Thoracic aorta (tissue), 2 donors: ENCODE measurements around the gene MEX3A. TPM values are rescaled to one million over a fixed set of nuclear protein-coding genes. Genes with fewer than 3 reads are reported as not detected.

ENCODE experiments used
- ATAC-seq: fragments of 150-250 bp; one replicate; pipeline ENCODE4 v1.8.0; 2017; ENCODE audit warnings: low read depth; ENCODE audit not compliant: insufficient number of reproducible peaks, low FRiP score
- DNase-seq: peaks from one replicate; pipeline ENCODE4 v3.0.0-alpha.2; 2020; ENCODE audit warnings: low spot score
- H3K27ac ChIP-seq, 2 donors: fragments of 200-600 bp; sonication (generic); 1 replicate in 1 of 2; 2 replicates in 1 of 2; pipeline ENCODE4 v1.5.1; 2016; ENCODE audit warnings: mild to moderate bottlenecking in 2 of 2, moderate library complexity in 2 of 2
- H3K27me3 ChIP-seq: fragments of 200-600 bp; sonication (generic); replicated peaks from 2 replicates; pipeline ENCODE4 v1.6.0; 2016; ENCODE audit warnings: mild to moderate bottlenecking; ENCODE audit not compliant: insufficient read depth
- H3K36me3 ChIP-seq: fragments of 200-600 bp; sonication (generic); one replicate; pipeline ENCODE4 v1.5.1; 2016
- H3K4me1 ChIP-seq, 2 donors: fragments of 200-600 bp; sonication (generic); 1 replicate in 1 of 2; 2 replicates in 1 of 2; pipeline versions ENCODE4 v1.5.1 to v1.6.0; 2016; ENCODE audit warnings: low read depth in 2 of 2, mild to moderate bottlenecking in 1 of 2; ENCODE audit not compliant: control insufficient read depth in 1 of 2
- H3K4me3 ChIP-seq: fragments of 200-600 bp; sonication (generic); 2 replicates; pipeline ENCODE4 v1.5.1; 2016; ENCODE audit warnings: mild to moderate bottlenecking
- H3K9me3 ChIP-seq: fragments of 200-600 bp; sonication (generic); 2 replicates; pipeline ENCODE4 v1.5.1; 2016
- CTCF ChIP-seq: fragments of 200-600 bp; sonication (generic); IDR thresholded peaks from one replicate; pipeline ENCODE4 v1.5.1; 2019; ENCODE audit warnings: antibody characterized with exemption
- total RNA-seq, 2 donors: library from RNA; depleted of rRNA; stranded (reverse); fragments of >200 nt; gene quantifications; one replicate each; pipeline versions ENCODE4 v1.1.0 to v1.2.3, GENCODE V29; 2016

MEX3A gene
- total RNA-seq, 2 donors from 2014 or later, result 0.42 TPM; not detected in 1

DNA sequence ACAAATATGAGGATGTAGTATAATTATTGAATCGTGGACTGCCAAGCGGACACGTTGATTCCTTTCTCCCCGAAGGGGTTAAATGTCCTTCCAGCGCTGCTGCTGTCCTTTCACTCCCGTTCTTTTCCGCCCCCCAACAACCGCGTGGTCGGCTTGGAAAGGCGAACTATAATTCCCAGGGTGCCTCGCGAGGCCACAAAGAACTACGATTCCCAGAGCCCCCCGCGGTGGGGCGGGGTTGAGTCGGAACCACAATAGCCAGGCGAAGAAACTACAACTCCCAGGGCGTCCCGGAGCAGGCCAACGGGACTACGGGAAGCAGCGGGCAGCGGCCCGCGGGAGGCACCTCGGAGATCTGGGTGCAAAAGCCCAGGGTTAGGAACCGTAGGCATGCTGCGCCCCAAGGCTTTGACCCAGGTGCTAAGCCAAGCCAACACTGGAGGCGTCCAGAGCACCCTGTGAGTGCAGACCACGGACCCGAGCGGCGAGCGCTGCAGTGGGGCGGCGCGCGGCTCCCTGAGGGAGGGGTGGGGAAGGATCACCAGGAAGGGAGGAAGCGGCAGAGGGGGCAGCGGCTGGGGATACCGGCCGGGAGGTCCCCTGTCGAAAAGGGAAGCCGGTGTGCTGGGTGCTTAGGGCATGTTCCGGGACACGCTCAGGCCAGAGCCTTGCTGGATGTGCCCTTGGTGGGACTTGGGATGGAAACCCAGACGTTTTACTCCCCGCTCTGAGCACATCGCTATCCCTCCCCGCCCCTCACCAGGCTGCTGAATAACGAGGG is 27.6 kb downstream of the MEX3A start, which contains the start of gene LAMTOR2:
LAMTOR2 (plus strand) TSS at position 283 of the 781 bp plus-strand sequence; CDS start at position 391, 108 bp downstream.
- Histone ChIP-seq H3K27me3 (no peaks in the 10 kb centered on the region), H3K27ac (peak within 1 kb of the TSS; percentile 84 to 85), H3K4me3 (peak within 1 kb of the TSS; percentile 88), H3K4me1 (peaks cover 8 to 16% of the 10 kb centered on the region in 2 donors), H3K36me3 (peaks cover 12% of the 10 kb centered on the region), H3K9me3 (no peaks in the 10 kb centered on the region)
- peak; percentile 6 for TF ChIP-seq CTCF
- DNase-seq (peak; percentile 98), ATAC-seq (peak; percentile 93)

- peak; percentile 59 for DNase-seq
Measured at GRCh38 chr1:156053768-156054499, 28.3 kb downstream of the MEX3A start, which contains the start of gene UBQLN4. Gene UBQLN4 (minus strand): TSS chr1:156053798. CDS start chr1:156053701, 97 bp downstream.

DNA sequence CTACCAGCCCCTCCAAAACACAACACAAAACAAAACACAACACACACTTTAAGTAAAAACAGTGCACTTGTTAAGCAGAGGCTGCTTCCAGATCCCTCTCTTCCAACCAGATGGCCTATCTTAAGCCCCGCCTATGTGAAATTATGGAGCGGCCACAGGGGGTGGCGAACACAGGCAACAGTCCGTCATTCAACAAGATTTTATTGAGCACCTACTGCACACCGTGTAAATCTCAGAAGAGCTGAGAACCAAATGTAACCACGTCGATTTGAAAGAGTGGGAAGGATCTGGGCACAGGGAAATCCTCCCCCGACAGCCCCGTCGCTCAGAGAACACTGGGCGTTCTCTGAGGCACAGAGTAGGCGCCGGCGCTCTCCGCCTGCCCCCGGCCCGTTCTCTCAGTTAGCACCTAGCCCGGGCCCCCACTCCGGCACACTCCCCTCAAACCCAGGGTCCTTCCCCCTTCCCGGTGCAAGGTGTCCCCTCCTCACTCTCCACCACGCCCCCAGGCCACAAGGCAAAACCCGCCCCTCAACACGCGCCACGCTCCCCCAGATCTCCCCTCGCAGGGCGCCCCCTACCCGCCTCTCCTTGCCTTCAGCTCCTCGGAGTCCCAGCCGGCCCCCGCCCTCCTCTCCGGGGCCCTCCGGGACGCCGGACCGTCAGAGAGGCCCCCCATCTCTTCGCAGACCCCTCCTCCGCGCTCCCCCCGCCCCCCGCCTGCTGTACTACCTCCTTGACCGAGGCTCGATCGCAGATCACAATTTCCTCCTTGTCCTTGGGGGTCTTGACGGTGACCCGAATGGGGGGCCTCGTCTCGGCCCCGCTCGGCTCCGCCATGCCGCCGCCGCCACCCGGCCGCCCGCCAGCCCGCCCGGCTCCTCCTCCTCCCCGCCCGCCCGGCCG is 29.1 kb downstream of the MEX3A start:
- Histone ChIP-seq H3K27me3 (no peaks in the 10 kb centered on the region), H3K4me3 (peak overlapping the region; percentile 88), H3K36me3 (peaks cover 13% of the 10 kb centered on the region), H3K9me3 (no peaks in the 10 kb centered on the region), H3K4me1 (peaks cover 8 to 16% of the 10 kb centered on the region in 2 donors), H3K27ac (peak overlapping the region; percentile 58 to 59)
- no peak for ATAC-seq
- no peak for TF ChIP-seq CTCF
- peak; percentile 9 for DNase-seq

More at GRCh38 chr1:156053768-156054499, 28.3 kb downstream of the MEX3A start, which contains the start of gene UBQLN4:
- Histone ChIP-seq H3K4me1 (peaks cover 8 to 16% of the 10 kb centered on the region in 2 donors), H3K27ac (peak within 1 kb of the TSS; percentile 84 to 85), H3K36me3 (peaks cover 17% of the 10 kb centered on the region), H3K4me3 (peak within 1 kb of the TSS; percentile 88), H3K9me3 (no peaks in the 10 kb centered on the region), H3K27me3 (no peaks in the 10 kb centered on the region)
- TF ChIP-seq CTCF, result peak; percentile 75
- ATAC-seq, result peak; percentile 49

GRCh38 chr1:156051011-156051725 is 31.1 kb downstream of the MEX3A start:
- no peak for TF ChIP-seq CTCF
- DNase-seq, result no peak
- peaks cover 11% of the 10 kb centered on the region for H3K36me3 ChIP-seq

More at GRCh38 chr1:156051011-156051725, 31.1 kb downstream of the MEX3A start:
- ATAC-seq, result no peak
- Histone ChIP-seq H3K4me1 (peaks cover 6 to 16% of the 10 kb centered on the region in 2 donors), H3K4me3 (no peak overlapping the region), H3K27ac (no peak overlapping the region), H3K9me3 (no peaks in the 10 kb centered on the region), H3K27me3 (no peaks in the 10 kb centered on the region)
